Glomerular endothelial cell (primary cell): Measurements from ENCODE around the gene NOX5. TPM values are rescaled to one million over a fixed set of nuclear protein-coding genes. Genes with fewer than 3 reads are reported as not detected.

Source experiments
- DNase-seq: peaks from one replicate; pipeline ENCODE4 v3.0.0-alpha.2; 2011; ENCODE audit warnings: low read depth, low spot score; ENCODE audit errors: extremely low read depth
- total RNA-seq: library from RNA; depleted of rRNA; stranded (reverse); fragments of >200 nt; gene quantifications from 2 replicates; pipeline ENCODE4 v1.2.3, GENCODE V29; 2015

The NOX5 gene
- total RNA-seq, 1 donor from 2014 or later, result 0.18 TPM

GRCh38 chr15:68990231-68990991, 24.1 kb upstream of the NOX5 start:
- DNase-seq, result no peak

- DNase-seq, result no peak
Measured at GRCh38 chr15:68990992-68991500, 23.4 kb upstream of the NOX5 start.

GRCh38 chr15:68991723-68992122, 22.8 kb upstream of the NOX5 start:
- no peak for DNase-seq

GRCh38 chr15:68992696-68993095, 21.8 kb upstream of the NOX5 start:
- no peak for DNase-seq

- no peak for DNase-seq
Measured at GRCh38 chr15:68993276-68993675, 21.2 kb upstream of the NOX5 start.

GRCh38 chr15:68994149-68994548, 20.3 kb upstream of the NOX5 start:
- DNase-seq, result no peak

GRCh38 chr15:68994981-68995761, 19.3 kb upstream of the NOX5 start:
- no peak for DNase-seq

- no peak for DNase-seq
Measured at GRCh38 chr15:68997050-68997449, 17.4 kb upstream of the NOX5 start.

- no peak for DNase-seq
Measured at GRCh38 chr15:68997930-68998777, 16.3 kb upstream of the NOX5 start.

- no peak for DNase-seq
Measured at GRCh38 chr15:68999091-68999490, 15.4 kb upstream of the NOX5 start.

GRCh38 chr15:69000091-69000490, 14.4 kb upstream of the NOX5 start:
- DNase-seq, result no peak

- DNase-seq, result no peak
Measured at GRCh38 chr15:69000725-69001503, 13.6 kb upstream of the NOX5 start.

GRCh38 chr15:69002783-69003182, 11.7 kb upstream of the NOX5 start:
- DNase-seq, result no peak

- no peak for DNase-seq
Measured at GRCh38 chr15:69004011-69004410, 10.5 kb upstream of the NOX5 start.

GRCh38 chr15:69008056-69008455, 6.4 kb upstream of the NOX5 start:
- no peak for DNase-seq

- no peak for DNase-seq
Measured at GRCh38 chr15:69009341-69009740, 5.2 kb upstream of the NOX5 start.

- no peak for DNase-seq
Measured at GRCh38 chr15:69011641-69012040, 2.9 kb upstream of the NOX5 start.

GRCh38 chr15:69012761-69013364, 1.6 kb upstream of the NOX5 start:
- no peak for DNase-seq

- DNase-seq, result no peak
Measured at GRCh38 chr15:69013726-69014406, 629 bp upstream of the NOX5 start.
